HepG2 (cell line): ENCODE data around the gene PLPP3. TPM values are rescaled to one million over a fixed set of nuclear protein-coding genes. Genes with fewer than 3 reads are reported as not detected.

ENCODE experiments used
- FOXJ3 ChIP-seq: sonication (generic); formaldehyde crosslinking; IDR thresholded peaks from 2 replicates; pipeline ENCODE4 v1.4.0; 2020; ENCODE audit warnings: missing genetic modification reagents, mild to moderate bottlenecking, borderline replicate concordance
- GATA4 ChIP-seq: sonication (generic); IDR thresholded peaks from 2 replicates; pipeline ENCODE4 v1.6.1; 2016; ENCODE audit warnings: antibody characterized with exemption, low read depth, borderline replicate concordance
- GATAD2A ChIP-seq: IDR thresholded peaks from 2 replicates; pipeline ENCODE4 v1.6.1; 2016
- KDM4B ChIP-seq: sonication (generic); formaldehyde crosslinking; IDR thresholded peaks from 2 replicates; pipeline ENCODE4 v1.4.0; 2020; ENCODE audit warnings: missing genetic modification reagents
- MED8 ChIP-seq: sonication (generic); formaldehyde crosslinking; IDR thresholded peaks from 2 replicates; pipeline ENCODE4 v1.8.1; 2023; ENCODE audit warnings: mild to moderate bottlenecking, missing genetic modification reagents; ENCODE audit not compliant: insufficient replicate concordance
- MLLT10 ChIP-seq: sonication (generic); formaldehyde crosslinking; IDR thresholded peaks from 2 replicates; pipeline ENCODE4 v1.4.0; 2020; ENCODE audit warnings: missing genetic modification reagents
- NR2F6 ChIP-seq, 2 experiments: IDR thresholded peaks; 2 replicates each; pipeline ENCODE4 v1.6.1; 2016; ENCODE audit warnings: antibody characterized with exemption in 1 of 2, mild to moderate bottlenecking in 1 of 2
- RARA ChIP-seq: IDR thresholded peaks from 2 replicates; pipeline ENCODE4 v1.6.1; 2016; ENCODE audit warnings: missing genetic modification reagents, missing compliant biosample characterization
- RXRA ChIP-seq: sonication (generic); formaldehyde crosslinking; IDR thresholded peaks from 2 replicates; pipeline ENCODE4 v1.5.1; 2020; ENCODE audit warnings: missing genetic modification reagents
- SIX1 ChIP-seq: sonication (generic); formaldehyde crosslinking; IDR thresholded peaks from 2 replicates; pipeline ENCODE4 v1.4.0; 2020; ENCODE audit warnings: missing genetic modification reagents, borderline replicate concordance
- SNAI1 ChIP-seq: sonication (generic); formaldehyde crosslinking; IDR thresholded peaks from 2 replicates; pipeline ENCODE4 v1.5.0; 2020; ENCODE audit warnings: mild to moderate bottlenecking, missing genetic modification reagents, borderline replicate concordance
- YEATS4 ChIP-seq: sonication (generic); formaldehyde crosslinking; IDR thresholded peaks from 2 replicates; pipeline ENCODE4 v1.4.0; 2020; ENCODE audit warnings: missing genetic modification reagents, borderline replicate concordance
- ZEB1 ChIP-seq: IDR thresholded peaks from 2 replicates; pipeline ENCODE4 v1.6.1; 2012; ENCODE audit warnings: mild to moderate bottlenecking, low read depth, inconsistent platforms; ENCODE audit not compliant: insufficient replicate concordance
- ZIK1 ChIP-seq: sonication (generic); formaldehyde crosslinking; IDR thresholded peaks from 2 replicates; pipeline ENCODE4 v1.5.0; 2020; ENCODE audit warnings: mild to moderate bottlenecking, low read depth, missing genetic modification reagents, borderline replicate concordance
- ZNF12 ChIP-seq: sonication (generic); formaldehyde crosslinking; IDR thresholded peaks from 2 replicates; pipeline ENCODE4 v1.5.0; 2020; ENCODE audit warnings: missing genetic modification reagents
- ZNF280D ChIP-seq: sonication (generic); formaldehyde crosslinking; IDR thresholded peaks from 2 replicates; pipeline ENCODE4 v1.5.1; 2020; ENCODE audit warnings: mild to moderate bottlenecking, missing genetic modification reagents
- ZNF317 ChIP-seq: sonication (generic); formaldehyde crosslinking; IDR thresholded peaks from 2 replicates; pipeline ENCODE4 v1.5.0; 2020; ENCODE audit warnings: mild to moderate bottlenecking, missing genetic modification reagents
- ZNF776 ChIP-seq: sonication (generic); formaldehyde crosslinking; IDR thresholded peaks from 2 replicates; pipeline ENCODE4 v1.4.0; 2020; ENCODE audit warnings: mild to moderate bottlenecking, missing genetic modification reagents
- ZNF850 ChIP-seq: sonication (generic); formaldehyde crosslinking; conservative IDR thresholded peaks from 2 replicates; pipeline ENCODE4 v1.9.0; 2021; ENCODE audit warnings: mild to moderate bottlenecking, missing genetic modification reagents
- polyA plus RNA-seq, 8 experiments: library from polyadenylated mRNA; depleted of rRNA in 3 of 8; stranded (reverse) in 7 of 8; unstranded in 1 of 8; fragments of >200 nt; fragmentation: Illumina TruSeq in 4 of 8; extraction: Trizol in 4 of 8; gene quantifications; 2 replicates each; pipeline versions ENCODE4 v1.2.1 to v1.2.3, GENCODE V29; 2011 to 2016; ENCODE audit warnings: low read depth in 4 of 8, missing spikeins in 1 of 8, mixed read lengths in 1 of 8; ENCODE audit not compliant: insufficient read depth in 1 of 8
- total RNA-seq, 5 experiments: library from RNA; depleted of rRNA; stranded (reverse); fragments of >200 nt; fragmentation: Illumina TruSeq; extraction: Trizol; gene quantifications; 2 replicates each; pipeline ENCODE4 v1.2.3, GENCODE V29; 2016; ENCODE audit warnings: low read depth in 1 of 5
- TF ChIP-seq, protein P1 (sequence below): sonication (generic); formaldehyde crosslinking; conservative IDR thresholded peaks from 2 replicates; pipeline ENCODE4 v1.8.0; 2022; ENCODE audit warnings: low read depth, missing genetic modification reagents
- TF ChIP-seq, protein P2 (sequence below): IDR thresholded peaks from 2 replicates; pipeline ENCODE4 v1.6.1; 2012; ENCODE audit warnings: low read depth, low read length, improper control_type of control experiment
- TF ChIP-seq, protein P3 (sequence below): sonication (generic); formaldehyde crosslinking; IDR thresholded peaks from 2 replicates; pipeline ENCODE4 v1.4.0; 2020; ENCODE audit warnings: missing genetic modification reagents
- TF ChIP-seq, protein P4 (sequence below): IDR thresholded peaks from 2 replicates; pipeline ENCODE4 v1.6.1; 2016; ENCODE audit warnings: missing compliant biosample characterization, missing genetic modification reagents, borderline replicate concordance

The PLPP3 gene
- total and polyA plus RNA-seq, 2 of the 13 experiments (the other 11 are each of a cell fraction or from before 2014, with no cell fraction given): 49.7 to 65.8 TPM

DNA sequence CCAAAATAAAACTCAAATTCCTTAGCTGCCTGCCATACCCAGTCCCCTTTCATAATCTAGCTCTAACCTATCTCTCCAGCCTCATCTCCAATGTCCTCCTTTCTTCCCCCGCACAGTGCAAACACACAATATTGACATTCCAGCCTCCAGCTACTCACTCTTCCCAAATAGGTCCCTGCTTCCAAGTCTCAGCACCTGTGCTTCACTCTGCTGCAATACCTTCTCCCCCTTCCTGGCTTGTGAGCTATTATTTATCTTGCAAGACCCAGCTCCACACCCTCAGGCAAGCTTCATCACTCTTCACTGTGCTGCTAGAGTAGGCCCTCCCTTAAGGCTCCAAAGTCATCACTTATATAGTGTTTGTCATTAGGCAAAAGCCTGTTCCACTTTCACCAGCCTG, 9.7 kb downstream of the PLPP3 start (continued):
- TF ChIP-seq, protein P1, sequence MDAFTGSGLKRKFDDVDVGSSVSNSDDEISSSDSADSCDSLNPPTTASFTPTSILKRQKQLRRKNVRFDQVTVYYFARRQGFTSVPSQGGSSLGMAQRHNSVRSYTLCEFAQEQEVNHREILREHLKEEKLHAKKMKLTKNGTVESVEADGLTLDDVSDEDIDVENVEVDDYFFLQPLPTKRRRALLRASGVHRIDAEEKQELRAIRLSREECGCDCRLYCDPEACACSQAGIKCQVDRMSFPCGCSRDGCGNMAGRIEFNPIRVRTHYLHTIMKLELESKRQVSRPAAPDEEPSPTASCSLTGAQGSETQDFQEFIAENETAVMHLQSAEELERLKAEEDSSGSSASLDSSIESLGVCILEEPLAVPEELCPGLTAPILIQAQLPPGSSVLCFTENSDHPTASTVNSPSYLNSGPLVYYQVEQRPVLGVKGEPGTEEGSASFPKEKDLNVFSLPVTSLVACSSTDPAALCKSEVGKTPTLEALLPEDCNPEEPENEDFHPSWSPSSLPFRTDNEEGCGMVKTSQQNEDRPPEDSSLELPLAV: no peak
- peak; percentile 95 for TF ChIP-seq ZEB1
- TF ChIP-seq ZIK1 (CRISPR knock-in tag): no peak
- peak; percentile 78; the same call in 1 of the 2 replicates for TF ChIP-seq ZNF280D
- no peak for TF ChIP-seq MLLT10 (CRISPR knock-in tag)
- TF ChIP-seq ZNF12 (CRISPR knock-in tag): peak; percentile 72; the same call in 1 of the 2 replicates
- peak; percentile 69; the same call in 1 of the 2 replicates for TF ChIP-seq SIX1
- 0 out of 2 replicates have a peak, but pooled peaks have one; percentile 46 for TF ChIP-seq ZNF317 (CRISPR knock-in tag)
- TF ChIP-seq SNAI1: peak; percentile 29; the same call in 1 of the 2 replicates
- TF ChIP-seq, protein P2, sequence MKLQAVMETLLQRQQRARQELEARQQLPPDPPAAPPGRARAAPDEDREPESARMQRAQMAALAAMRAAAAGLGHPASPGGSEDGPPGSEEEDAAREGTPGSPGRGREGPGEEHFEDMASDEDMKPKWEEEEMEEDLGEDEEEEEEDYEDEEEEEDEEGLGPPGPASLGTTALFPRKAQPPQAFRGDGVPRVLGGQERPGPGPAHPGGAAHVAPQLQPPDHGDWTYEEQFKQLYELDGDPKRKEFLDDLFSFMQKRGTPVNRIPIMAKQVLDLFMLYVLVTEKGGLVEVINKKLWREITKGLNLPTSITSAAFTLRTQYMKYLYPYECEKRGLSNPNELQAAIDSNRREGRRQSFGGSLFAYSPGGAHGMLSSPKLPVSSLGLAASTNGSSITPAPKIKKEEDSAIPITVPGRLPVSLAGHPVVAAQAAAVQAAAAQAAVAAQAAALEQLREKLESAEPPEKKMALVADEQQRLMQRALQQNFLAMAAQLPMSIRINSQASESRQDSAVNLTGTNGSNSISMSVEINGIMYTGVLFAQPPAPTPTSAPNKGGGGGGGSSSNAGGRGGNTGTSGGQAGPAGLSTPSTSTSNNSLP: 0 out of 2 replicates have a peak, but pooled peaks have one; percentile 39
- peak; percentile 56; the same call in 1 of the 2 replicates for TF ChIP-seq GATA4
- TF ChIP-seq RARA: peak; percentile 82
- TF ChIP-seq KDM4B (CRISPR knock-in tag): 0 out of 2 replicates have a peak, but pooled peaks have one; percentile 36
- TF ChIP-seq, protein P3, sequence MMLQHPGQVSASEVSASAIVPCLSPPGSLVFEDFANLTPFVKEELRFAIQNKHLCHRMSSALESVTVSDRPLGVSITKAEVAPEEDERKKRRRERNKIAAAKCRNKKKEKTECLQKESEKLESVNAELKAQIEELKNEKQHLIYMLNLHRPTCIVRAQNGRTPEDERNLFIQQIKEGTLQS (CRISPR knock-in tag): peak; percentile 46; the same call in 1 of the 2 replicates
- no peak for TF ChIP-seq MED8 (CRISPR knock-in tag)
- peak; percentile 98 for TF ChIP-seq GATAD2A (CRISPR knock-in tag)
- TF ChIP-seq ZNF850: no peak
- peak; percentile 65; the same call in 1 of the 2 replicates for TF ChIP-seq RXRA
- peak; percentile 44; the same call in 1 of the 2 replicates for TF ChIP-seq NR2F6 (IDR thresholded peaks at IDR 0.05)
- TF ChIP-seq NR2F6 (CRISPR knock-in tag; IDR thresholded peaks at IDR 0.05): peak; percentile 81
- no peak for TF ChIP-seq ZNF776 (CRISPR knock-in tag)
- peak; percentile 69; the same call in 1 of the 2 replicates for TF ChIP-seq YEATS4 (CRISPR knock-in tag)
- TF ChIP-seq, protein P4, sequence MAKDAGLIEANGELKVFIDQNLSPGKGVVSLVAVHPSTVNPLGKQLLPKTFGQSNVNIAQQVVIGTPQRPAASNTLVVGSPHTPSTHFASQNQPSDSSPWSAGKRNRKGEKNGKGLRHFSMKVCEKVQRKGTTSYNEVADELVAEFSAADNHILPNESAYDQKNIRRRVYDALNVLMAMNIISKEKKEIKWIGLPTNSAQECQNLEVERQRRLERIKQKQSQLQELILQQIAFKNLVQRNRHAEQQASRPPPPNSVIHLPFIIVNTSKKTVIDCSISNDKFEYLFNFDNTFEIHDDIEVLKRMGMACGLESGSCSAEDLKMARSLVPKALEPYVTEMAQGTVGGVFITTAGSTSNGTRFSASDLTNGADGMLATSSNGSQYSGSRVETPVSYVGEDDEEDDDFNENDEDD (CRISPR knock-in tag): peak; percentile 36; the same call in 1 of the 2 replicates
- peak; percentile 72; the same call in 1 of the 2 replicates for TF ChIP-seq FOXJ3
